ENCODE data around the gene PPM1G.

PPM1G gene

GRCh38 chr2:27441958-27442919 is 32.8 kb upstream of the PPM1G start, which contains the start of gene KRTCAP3:
TSS of gene KRTCAP3 (plus strand) at chr2:27442381. CDS start at chr2:27442413, 32 bp downstream.
- H3K9ac ChIP-seq (ENCODE audit: low read length): no peak within 1 kb of the TSS
- no peak for TF ChIP-seq CTCF (IDR thresholded peaks at IDR 0.05; ENCODE audit: low read depth, low read length)
- TF ChIP-seq EZH2phosphoT487 (IDR thresholded peaks at IDR 0.05; ENCODE audit: low read depth): no peak

GRCh38 chr2:27441226-27441926 is 32.0 kb upstream of the PPM1G start:
- no peak for TF ChIP-seq CTCF (IDR thresholded peaks at IDR 0.05; ENCODE audit: low read depth, low read length)
- no peak for TF ChIP-seq EZH2phosphoT487 (IDR thresholded peaks at IDR 0.05; ENCODE audit: low read depth)
- H3K79me2 ChIP-seq (ENCODE audit: low read length): no peaks in the 10 kb centered on the region
- no peaks in the 10 kb centered on the region for H3K9me3 ChIP-seq (ENCODE audit: insufficient read depth, low read length)
- no peak overlapping the region for H3K27ac ChIP-seq (ENCODE audit: low read length)
- H3K4me3 ChIP-seq (ENCODE audit: low read length): no peak overlapping the region
- H3K27me3 ChIP-seq (ENCODE audit: low read depth, low read length): no peaks in the 10 kb centered on the region
- H3K4me1 ChIP-seq (ENCODE audit: low read length): no peaks in the 10 kb centered on the region
- H3K4me2 ChIP-seq (ENCODE audit: low read length): no peak overlapping the region
- no peak overlapping the region for H2AFZ ChIP-seq (ENCODE audit: low read depth, low read length)
- H3K36me3 ChIP-seq (replicated peaks; ENCODE audit: low read depth, low read length): peaks cover 31% of the 10 kb centered on the region
- H3K9ac ChIP-seq (ENCODE audit: low read length): no peak overlapping the region
- H4K20me1 ChIP-seq (ENCODE audit: insufficient read depth, low read length): no peaks in the 10 kb centered on the region; the same call in 1 of the 2 replicates

More at GRCh38 chr2:27441958-27442919, 32.8 kb upstream of the PPM1G start, which contains the start of gene KRTCAP3:
- H3K4me2 ChIP-seq (ENCODE audit: low read length): no peak within 1 kb of the TSS
- no peaks in the 10 kb centered on the region for H3K4me1 ChIP-seq (ENCODE audit: low read length)
- H3K36me3 ChIP-seq (replicated peaks; ENCODE audit: low read depth, low read length): peaks cover 23% of the 10 kb centered on the region
- no peaks in the 10 kb centered on the region for H3K79me2 ChIP-seq (ENCODE audit: low read length)
- H2AFZ ChIP-seq (ENCODE audit: low read depth, low read length): no peak within 1 kb of the TSS
- no peaks in the 10 kb centered on the region for H3K27me3 ChIP-seq (ENCODE audit: low read depth, low read length)
- no peaks in the 10 kb centered on the region for H3K9me3 ChIP-seq (ENCODE audit: insufficient read depth, low read length)
- H3K4me3 ChIP-seq (ENCODE audit: low read length): no peak within 1 kb of the TSS
- no peaks in the 10 kb centered on the region; the same call in 1 of the 2 replicates for H4K20me1 ChIP-seq (ENCODE audit: insufficient read depth, low read length)
- H3K27ac ChIP-seq (ENCODE audit: low read length): no peak within 1 kb of the TSS

- H3K4me3 ChIP-seq (ENCODE audit: low read length): no peak overlapping the region
- peaks cover 17% of the 10 kb centered on the region for H3K79me2 ChIP-seq (ENCODE audit: low read length)
- H3K9ac ChIP-seq (ENCODE audit: low read length): no peak overlapping the region
- TF ChIP-seq CTCF (IDR thresholded peaks at IDR 0.05; ENCODE audit: low read depth, low read length) (no peak), EZH2phosphoT487 (IDR thresholded peaks at IDR 0.05; ENCODE audit: low read depth) (no peak)
- peaks cover 47% of the 10 kb centered on the region for H3K36me3 ChIP-seq (replicated peaks; ENCODE audit: low read depth, low read length)
- H3K4me2 ChIP-seq (ENCODE audit: low read length): no peak overlapping the region
- no peaks in the 10 kb centered on the region for H3K9me3 ChIP-seq (ENCODE audit: insufficient read depth, low read length)
- H2AFZ ChIP-seq (ENCODE audit: low read depth, low read length): no peak overlapping the region
- no peaks in the 10 kb centered on the region for H3K4me1 ChIP-seq (ENCODE audit: low read length)
- H4K20me1 ChIP-seq (ENCODE audit: insufficient read depth, low read length): peaks cover 5% of the 10 kb centered on the region; the same call in 1 of the 2 replicates
- no peaks in the 10 kb centered on the region for H3K27me3 ChIP-seq (ENCODE audit: low read depth, low read length)
- H3K27ac ChIP-seq (ENCODE audit: low read length): no peak overlapping the region
Observed at GRCh38 chr2:27435628-27436027, 26.2 kb upstream of the PPM1G start.

GRCh38 chr2:27431395-27431794 is 22.0 kb upstream of the PPM1G start:
- Histone ChIP-seq H3K36me3 (replicated peaks; ENCODE audit: low read depth, low read length) (peaks cover 26% of the 10 kb centered on the region), H3K4me2 (ENCODE audit: low read length) (no peak overlapping the region), H3K4me3 (ENCODE audit: low read length) (no peak overlapping the region), H3K27me3 (ENCODE audit: low read depth, low read length) (no peaks in the 10 kb centered on the region), H4K20me1 (ENCODE audit: insufficient read depth, low read length) (peaks cover 15% of the 10 kb centered on the region), H3K4me1 (ENCODE audit: low read length) (peaks cover 13% of the 10 kb centered on the region), H2AFZ (ENCODE audit: low read depth, low read length) (no peak overlapping the region), H3K79me2 (ENCODE audit: low read length) (peaks cover 34% of the 10 kb centered on the region), H3K9me3 (ENCODE audit: insufficient read depth, low read length) (no peaks in the 10 kb centered on the region), H3K27ac (ENCODE audit: low read length) (no peak overlapping the region), H3K9ac (ENCODE audit: low read length) (no peak overlapping the region)
- TF ChIP-seq CTCF (IDR thresholded peaks at IDR 0.05; ENCODE audit: low read depth, low read length): no peak
- TF ChIP-seq EZH2phosphoT487 (IDR thresholded peaks at IDR 0.05; ENCODE audit: low read depth): no peak

Data from OCI-LY3 (cell line).